Duodenal mucosa (tissue), 2 donors: ENCODE results near the gene GOLGA6B.
"Not testable (repeated sequence)": the region's sequence is repeated elsewhere in the genome, so short reads cannot be mapped to it uniquely, and the experiment has no call there.

Experiments used
- H3K27ac ChIP-seq: one replicate; pipeline ENCODE4 v1.7.0; 2013; ENCODE audit warnings: low read depth, low read length
- H3K27me3 ChIP-seq, 2 donors: one replicate each; pipeline ENCODE4 v1.7.0; 2013; ENCODE audit warnings: low read length in 2 of 2, control low read depth in 1 of 2; ENCODE audit not compliant: insufficient read depth in 2 of 2, control insufficient read depth in 1 of 2
- H3K36me3 ChIP-seq, 2 donors: one replicate each; pipeline ENCODE4 v1.7.0; 2013; ENCODE audit warnings: low read length in 2 of 2, control low read depth in 1 of 2; ENCODE audit not compliant: insufficient read depth in 2 of 2, control insufficient read depth in 1 of 2
- H3K4me1 ChIP-seq, 2 donors: one replicate each; pipeline ENCODE4 v1.7.0; 2013; ENCODE audit warnings: low read length in 2 of 2, control low read depth in 1 of 2; ENCODE audit not compliant: insufficient read depth in 2 of 2, control insufficient read depth in 1 of 2
- H3K4me3 ChIP-seq, 2 donors: one replicate each; pipeline ENCODE4 v1.7.0; 2013; ENCODE audit warnings: low read length in 2 of 2, low read depth in 1 of 2
- H3K9ac ChIP-seq, 2 donors: one replicate each; pipeline ENCODE4 v1.7.0; 2013; ENCODE audit warnings: low read length in 2 of 2, low read depth in 1 of 2
- H3K9me3 ChIP-seq, 2 donors: one replicate each; pipeline ENCODE4 v1.7.0; 2013; ENCODE audit warnings: low read length in 2 of 2, control low read depth in 1 of 2; ENCODE audit not compliant: control insufficient read depth in 1 of 2

The GOLGA6B gene

DNA sequence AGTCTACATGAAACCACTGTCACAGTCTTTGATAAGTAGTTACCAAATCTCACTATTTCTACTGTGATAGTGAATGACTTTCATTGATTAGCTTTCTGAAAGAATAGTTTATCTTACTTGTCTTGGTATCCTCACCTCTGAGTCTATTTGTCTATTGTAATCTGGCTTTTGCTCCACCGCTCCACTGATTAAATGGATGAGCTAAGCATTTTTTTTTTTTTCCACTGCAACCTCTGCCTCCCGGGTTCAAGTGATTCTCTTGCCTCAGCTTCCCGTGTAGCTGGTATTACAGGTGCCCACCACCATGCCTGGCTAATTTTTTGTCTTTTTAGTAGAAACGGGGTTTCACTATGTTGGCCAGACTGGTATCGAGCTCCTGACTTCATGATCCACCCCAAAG is 44.4 kb downstream of the GOLGA6B start:
- no peak overlapping the region for H3K4me3 ChIP-seq
- no peaks in the 10 kb centered on the region for H3K27me3 ChIP-seq

DNA sequence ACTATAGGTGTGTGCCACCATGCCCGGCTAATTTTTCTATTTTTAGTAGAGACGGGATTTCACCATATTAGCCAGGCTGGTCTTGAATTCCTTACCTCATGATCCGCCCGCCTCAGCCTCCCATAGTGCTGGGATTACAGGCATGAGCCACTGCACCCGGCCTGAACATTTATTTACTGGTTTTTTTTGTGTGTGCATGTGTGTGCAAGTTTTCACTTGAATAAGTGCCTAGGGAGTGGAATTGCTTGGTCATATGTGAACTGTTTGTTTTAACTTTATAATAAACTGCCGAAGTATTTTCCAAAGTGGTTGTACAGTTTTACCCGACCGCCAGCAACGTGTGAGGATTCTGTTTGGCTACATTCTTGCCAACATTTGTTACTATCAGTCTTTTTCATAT is 45.6 kb downstream of the GOLGA6B start:
- Histone ChIP-seq H3K27me3 (no peaks in the 10 kb centered on the region), H3K4me1 (peaks cover 0 to 4% of the 10 kb centered on the region in 2 donors), H3K9ac (no peak overlapping the region), H3K36me3 (no peaks in the 10 kb centered on the region), H3K9me3 (no peaks in the 10 kb centered on the region), H3K27ac (no peak overlapping the region), H3K4me3 (no peak overlapping the region)

More for the DNA sequence above, 44.4 kb downstream of the GOLGA6B start:
- H3K4me1 ChIP-seq, result peaks cover 0 to 4% of the 10 kb centered on the region in 2 donors
- H3K36me3 ChIP-seq, result no peaks in the 10 kb centered on the region
- H3K9ac ChIP-seq, result no peak overlapping the region
- H3K9me3 ChIP-seq, result no peaks in the 10 kb centered on the region
- H3K27ac ChIP-seq, result no peak overlapping the region

DNA sequence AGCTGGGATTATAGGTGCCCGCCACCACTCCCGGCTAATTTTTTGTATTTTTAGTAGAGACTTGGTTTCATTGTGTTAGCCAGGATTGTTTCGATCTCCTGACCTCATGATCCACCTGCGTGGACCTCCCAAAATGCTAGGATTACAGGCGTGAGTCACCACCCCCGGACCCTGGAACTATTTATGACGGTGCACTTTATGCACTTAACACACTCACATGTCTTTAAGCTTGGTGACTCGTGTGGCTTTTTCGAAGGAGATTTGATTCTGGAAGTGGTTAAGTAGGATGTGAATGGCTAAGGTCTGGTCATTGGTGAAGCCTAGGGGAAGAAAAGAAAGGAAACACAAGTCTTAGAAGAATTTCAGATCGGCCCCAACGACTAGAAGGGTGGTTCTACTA is 51.8 kb downstream of the GOLGA6B start:
- Histone ChIP-seq H3K9me3 (no peaks in the 10 kb centered on the region), H3K9ac (no peak overlapping the region), H3K27ac (no peak overlapping the region), H3K36me3 (no peaks in the 10 kb centered on the region), H3K4me1 (peaks cover 0 to 4% of the 10 kb centered on the region in 2 donors), H3K27me3 (no peaks in the 10 kb centered on the region), H3K4me3 (no peak overlapping the region)

DNA sequence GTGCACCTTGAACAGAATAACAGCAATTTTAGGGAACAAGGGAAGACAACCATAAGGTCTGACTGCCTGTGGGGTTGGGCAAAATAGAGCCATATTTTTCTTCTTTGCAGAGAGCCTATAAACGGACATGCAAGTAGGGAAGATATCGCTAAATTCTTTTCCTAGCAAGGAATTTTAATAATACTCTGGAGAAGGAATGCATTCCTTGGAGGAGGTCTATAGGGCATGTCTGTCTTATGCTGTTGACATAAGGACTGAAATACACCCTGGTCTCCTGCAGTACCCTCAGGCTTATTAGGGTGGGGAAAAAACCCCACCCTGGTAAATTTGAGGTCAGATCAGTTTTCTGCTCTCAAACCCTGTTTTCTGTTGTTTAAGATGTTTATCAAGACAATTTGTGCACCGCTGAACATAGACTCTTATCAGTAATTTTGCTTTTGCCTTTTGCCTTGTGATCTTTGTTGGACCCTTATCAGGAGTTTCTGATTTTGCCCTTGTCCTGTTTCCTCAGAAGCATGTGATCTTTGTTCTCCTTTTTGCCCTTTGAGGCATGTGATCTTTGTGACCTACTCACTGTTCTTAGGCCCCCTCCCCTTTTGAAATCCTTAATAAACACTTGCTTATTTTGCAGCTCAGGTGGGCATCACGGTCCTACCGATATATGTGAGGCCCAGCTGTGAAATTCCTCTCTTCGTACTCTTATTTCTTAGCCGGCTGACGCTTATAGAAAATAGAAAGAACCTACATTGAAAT is 54.2 kb downstream of the GOLGA6B start:
- H3K27me3 ChIP-seq, H3K27ac ChIP-seq, H3K9me3 ChIP-seq: not testable (repeated sequence)

More for the DNA sequence above, 54.2 kb downstream of the GOLGA6B start:
- not testable (repeated sequence) for H3K4me1 ChIP-seq, H3K36me3 ChIP-seq, H3K4me3 ChIP-seq, H3K9ac ChIP-seq
